K562 (cell line): Measurements from ENCODE around the gene DLAT. TPM values are rescaled to one million over a fixed set of nuclear protein-coding genes. Genes with fewer than 3 reads are reported as not detected.

ENCODE experiments used
- CHD1 ChIP-seq: fragments of 200-600 bp; sonication (generic); IDR thresholded peaks from one replicate; pipeline ENCODE4 v1.6.1; 2012; ENCODE audit warnings: mild to moderate bottlenecking, moderate library complexity, low read length, inconsistent platforms
- ETV6 ChIP-seq, 3 experiments: fragments of 150-350 bp in 1 of 3; sonication (generic) in 1 of 3; formaldehyde crosslinking in 1 of 3; IDR thresholded peaks; 2 replicates each; pipeline versions ENCODE4 v1.6.1 to v1.8.0; 2014 to 2022; ENCODE audit warnings: borderline replicate concordance in 2 of 3, low read depth in 2 of 3, antibody characterized with exemption in 1 of 3, low read length in 1 of 3, mild to moderate bottlenecking in 1 of 3, missing genetic modification reagents in 1 of 3
- FOXK2 ChIP-seq, 2 experiments: fragments of 450-650 bp; IDR thresholded peaks in 1 of 2; conservative IDR thresholded peaks in 1 of 2; 2 replicates each; pipeline ENCODE4 v1.6.1; 2016; ENCODE audit warnings: low read depth in 2 of 2, mild to moderate bottlenecking in 1 of 2
- KDM1A ChIP-seq, 2 experiments: fragments of 450-650 bp; IDR thresholded peaks; 2 replicates each; pipeline ENCODE4 v1.6.1; 2016; ENCODE audit warnings: mild to moderate bottlenecking in 2 of 2
- KLF6 ChIP-seq: fragments of 250-450 bp; sonication (Bioruptor Pico); IDR thresholded peaks from 2 replicates; pipeline ENCODE4 v1.4.0; 2020; ENCODE audit warnings: mild to moderate bottlenecking, moderate library complexity, borderline replicate concordance
- LCOR ChIP-seq: sonication (generic); formaldehyde crosslinking; IDR thresholded peaks from 2 replicates; pipeline ENCODE4 v1.8.0; 2022; ENCODE audit warnings: mild to moderate bottlenecking, missing genetic modification reagents
- NBN ChIP-seq: fragments of 450-650 bp; IDR thresholded peaks from 2 replicates; pipeline ENCODE4 v1.6.1; 2016; ENCODE audit warnings: low read depth, mild to moderate bottlenecking
- NR2C1 ChIP-seq, 2 experiments: fragments of 450-650 bp; IDR thresholded peaks; 2 replicates each; pipeline ENCODE4 v1.6.1; 2017; ENCODE audit warnings: mild to moderate bottlenecking in 2 of 2, antibody characterized with exemption in 1 of 2, inconsistent platforms in 1 of 2, missing compliant biosample characterization in 1 of 2, missing genetic modification characterization in 1 of 2
- PHTF2 ChIP-seq: fragments of 250-450 bp; sonication (Bioruptor Pico); IDR thresholded peaks from 2 replicates; pipeline ENCODE4 v1.5.0; 2021; ENCODE audit warnings: mild to moderate bottlenecking
- RAD51 ChIP-seq: fragments of 450-650 bp; IDR thresholded peaks from 2 replicates; pipeline ENCODE4 v1.7.1; 2016; ENCODE audit warnings: low read depth, mild to moderate bottlenecking, borderline replicate concordance
- SRSF9 ChIP-seq: fragments of 200-400 bp; formaldehyde crosslinking; IDR thresholded peaks from 2 replicates; pipeline ENCODE4 v1.6.1; 2017; ENCODE audit warnings: low read depth, low read length, borderline replicate concordance
- TAF7 ChIP-seq: fragments of 450-650 bp; IDR thresholded peaks from 2 replicates; pipeline ENCODE4 v1.6.1; 2016; ENCODE audit warnings: missing genetic modification characterization, missing compliant biosample characterization
- ZNF165 ChIP-seq: fragments of 250-450 bp; sonication (Bioruptor Pico); IDR thresholded peaks from 2 replicates; pipeline ENCODE4 v1.4.0; 2020; ENCODE audit warnings: borderline replicate concordance
- ZNF239 ChIP-seq: fragments of 250-450 bp; sonication (Bioruptor Pico); IDR thresholded peaks from 2 replicates; pipeline ENCODE4 v1.4.0; 2020; ENCODE audit warnings: mild to moderate bottlenecking
- ZNF253 ChIP-seq: fragments of 250-450 bp; sonication (Bioruptor Pico); conservative IDR thresholded peaks from 2 replicates; pipeline ENCODE4 v1.6.1; 2021; ENCODE audit warnings: mild to moderate bottlenecking
- ZNF316 ChIP-seq: fragments of 450-650 bp; IDR thresholded peaks from 2 replicates; pipeline ENCODE4 v1.6.1; 2016
- polyA plus RNA-seq, 8 experiments: library from polyadenylated mRNA; depleted of rRNA in 4 of 8; stranded (reverse) in 5 of 8; unstranded in 3 of 8; fragments of >200 nt; fragmentation: Nextera tagmentation in 2 of 8; fragmentation: Illumina TruSeq in 1 of 8; extraction: Ambion mirVana in 2 of 8; extraction: Trizol in 1 of 8; gene quantifications; 2 replicates each; pipeline versions ENCODE4 v1.2.1 to v1.2.3, GENCODE V29; 2011 to 2014; ENCODE audit warnings: inconsistent platforms in 1 of 8, missing spikeins in 1 of 8
- total RNA-seq, 7 experiments: library from RNA; depleted of rRNA in 6 of 7; stranded (reverse); fragments of >200 nt in 6 of 7; fragmentation: Illumina TruSeq in 2 of 7; extraction: Trizol in 2 of 7; gene quantifications; 2 replicates each; pipeline versions ENCODE4 v1.2.1 to v1.2.3, GENCODE V29; 2011 to 2021; ENCODE audit warnings: low replicate concordance in 1 of 7
- TF ChIP-seq, protein P1 (sequence below): sonication (generic); formaldehyde crosslinking; IDR thresholded peaks from 2 replicates; pipeline ENCODE4 v1.8.1; 2023; ENCODE audit warnings: mild to moderate bottlenecking, missing genetic modification reagents
- TF ChIP-seq, protein P2 (sequence below), 2 experiments: fragments of 450-650 bp; IDR thresholded peaks; 2 replicates each; pipeline ENCODE4 v1.6.1; 2016
- TF ChIP-seq, protein P3 (sequence below): fragments of 250-450 bp; sonication (Bioruptor Pico); IDR thresholded peaks from 2 replicates; pipeline ENCODE4 v1.8.0; 2021; ENCODE audit warnings: mild to moderate bottlenecking, moderate library complexity
- TF ChIP-seq, protein P4 (sequence below): fragments of 450-650 bp; formaldehyde crosslinking; IDR thresholded peaks from 2 replicates; pipeline ENCODE4 v1.4.0; 2020; ENCODE audit warnings: mild to moderate bottlenecking, moderate library complexity

The DLAT gene
- total and polyA plus RNA-seq, 9 of the 15 experiments (the other 6 are each of a cell fraction or from before 2014, with no cell fraction given) = 41.7 to 152 (median 105) TPM

DNA sequence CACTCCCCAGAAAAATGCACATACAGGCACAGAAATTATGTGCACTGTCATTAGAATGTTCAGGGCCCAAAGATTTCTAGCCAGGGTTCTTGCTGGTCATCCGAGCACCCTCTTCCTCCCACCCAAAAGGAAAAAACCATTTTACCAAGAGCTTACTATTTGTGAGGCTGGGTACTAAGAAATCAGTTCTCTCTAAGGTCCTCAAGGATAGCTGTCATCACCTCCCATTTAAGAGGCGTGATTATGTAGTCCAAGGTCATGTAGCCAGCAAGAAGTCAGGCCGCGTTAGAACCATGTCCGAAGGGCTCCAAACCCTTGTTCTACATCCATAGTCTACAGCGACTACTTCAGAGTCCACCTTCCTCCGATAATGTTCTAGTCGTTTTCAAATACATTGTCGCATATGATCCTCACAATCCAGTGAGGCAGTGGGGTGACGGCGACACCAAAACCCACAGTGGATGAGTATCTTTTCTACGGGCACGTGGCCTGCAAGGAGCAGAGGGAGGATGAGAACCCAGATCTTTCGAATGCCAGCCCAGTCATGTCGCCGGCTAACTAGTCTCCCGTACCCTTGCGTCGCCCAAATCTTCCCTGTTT is 60.7 kb downstream of the DLAT start (continued):
- TF ChIP-seq, protein P1, sequence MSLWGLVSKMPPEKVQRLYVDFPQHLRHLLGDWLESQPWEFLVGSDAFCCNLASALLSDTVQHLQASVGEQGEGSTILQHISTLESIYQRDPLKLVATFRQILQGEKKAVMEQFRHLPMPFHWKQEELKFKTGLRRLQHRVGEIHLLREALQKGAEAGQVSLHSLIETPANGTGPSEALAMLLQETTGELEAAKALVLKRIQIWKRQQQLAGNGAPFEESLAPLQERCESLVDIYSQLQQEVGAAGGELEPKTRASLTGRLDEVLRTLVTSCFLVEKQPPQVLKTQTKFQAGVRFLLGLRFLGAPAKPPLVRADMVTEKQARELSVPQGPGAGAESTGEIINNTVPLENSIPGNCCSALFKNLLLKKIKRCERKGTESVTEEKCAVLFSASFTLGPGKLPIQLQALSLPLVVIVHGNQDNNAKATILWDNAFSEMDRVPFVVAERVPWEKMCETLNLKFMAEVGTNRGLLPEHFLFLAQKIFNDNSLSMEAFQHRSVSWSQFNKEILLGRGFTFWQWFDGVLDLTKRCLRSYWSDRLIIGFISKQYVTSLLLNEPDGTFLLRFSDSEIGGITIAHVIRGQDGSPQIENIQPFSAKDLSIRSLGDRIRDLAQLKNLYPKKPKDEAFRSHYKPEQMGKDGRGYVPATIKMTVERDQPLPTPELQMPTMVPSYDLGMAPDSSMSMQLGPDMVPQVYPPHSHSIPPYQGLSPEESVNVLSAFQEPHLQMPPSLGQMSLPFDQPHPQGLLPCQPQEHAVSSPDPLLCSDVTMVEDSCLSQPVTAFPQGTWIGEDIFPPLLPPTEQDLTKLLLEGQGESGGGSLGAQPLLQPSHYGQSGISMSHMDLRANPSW (CRISPR knock-in tag) = no peak
- TF ChIP-seq TAF7 (tag) (no peak), RAD51 (peak; percentile 80), ETV6 (IDR thresholded peaks at IDR 0.05; ENCODE audit: borderline replicate concordance in 1 of 2, low read depth in 2 of 2, low read length in 1 of 2) (no peak), ETV6 (CRISPR knock-in tag; IDR thresholded peaks at IDR 0.05; ENCODE audit: borderline replicate concordance) (no peak), NR2C1 (IDR thresholded peaks at IDR 0.05) (no peak), NR2C1 (tag; IDR thresholded peaks at IDR 0.05) (no peak), ZNF253 (CRISPR knock-in tag) (no peak), KDM1A (IDR thresholded peaks at IDR 0.05) (0 out of 4 replicates have a peak, but pooled peaks of 1 of the 2 experiments have one; percentile 14), SRSF9 (no peak), LCOR (CRISPR knock-in tag) (no peak; the same call in 1 of the 2 replicates), NBN (0 out of 2 replicates have a peak, but pooled peaks have one; percentile 5), PHTF2 (peak; percentile 23; the same call in 1 of the 2 replicates), ZNF316 (0 out of 2 replicates have a peak, but pooled peaks have one; percentile 4), KLF6 (CRISPR knock-in tag) (no peak), ZNF239 (CRISPR knock-in tag) (no peak), ZNF165 (no peak), CHD1 (no peak), FOXK2 (conservative IDR thresholded peaks at IDR 0.05 in 1 of 2, IDR thresholded peaks at IDR 0.05 in 1 of 2; ENCODE audit: low read depth in 2 of 2) (no peak)
- TF ChIP-seq, protein P2, sequence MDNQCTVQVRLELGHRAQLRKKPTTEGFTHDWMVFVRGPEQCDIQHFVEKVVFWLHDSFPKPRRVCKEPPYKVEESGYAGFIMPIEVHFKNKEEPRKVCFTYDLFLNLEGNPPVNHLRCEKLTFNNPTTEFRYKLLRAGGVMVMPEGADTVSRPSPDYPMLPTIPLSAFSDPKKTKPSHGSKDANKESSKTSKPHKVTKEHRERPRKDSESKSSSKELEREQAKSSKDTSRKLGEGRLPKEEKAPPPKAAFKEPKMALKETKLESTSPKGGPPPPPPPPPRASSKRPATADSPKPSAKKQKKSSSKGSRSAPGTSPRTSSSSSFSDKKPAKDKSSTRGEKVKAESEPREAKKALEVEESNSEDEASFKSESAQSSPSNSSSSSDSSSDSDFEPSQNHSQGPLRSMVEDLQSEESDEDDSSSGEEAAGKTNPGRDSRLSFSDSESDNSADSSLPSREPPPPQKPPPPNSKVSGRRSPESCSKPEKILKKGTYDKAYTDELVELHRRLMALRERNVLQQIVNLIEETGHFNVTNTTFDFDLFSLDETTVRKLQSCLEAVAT (IDR thresholded peaks at IDR 0.05) = no peak
- TF ChIP-seq, protein P3, sequence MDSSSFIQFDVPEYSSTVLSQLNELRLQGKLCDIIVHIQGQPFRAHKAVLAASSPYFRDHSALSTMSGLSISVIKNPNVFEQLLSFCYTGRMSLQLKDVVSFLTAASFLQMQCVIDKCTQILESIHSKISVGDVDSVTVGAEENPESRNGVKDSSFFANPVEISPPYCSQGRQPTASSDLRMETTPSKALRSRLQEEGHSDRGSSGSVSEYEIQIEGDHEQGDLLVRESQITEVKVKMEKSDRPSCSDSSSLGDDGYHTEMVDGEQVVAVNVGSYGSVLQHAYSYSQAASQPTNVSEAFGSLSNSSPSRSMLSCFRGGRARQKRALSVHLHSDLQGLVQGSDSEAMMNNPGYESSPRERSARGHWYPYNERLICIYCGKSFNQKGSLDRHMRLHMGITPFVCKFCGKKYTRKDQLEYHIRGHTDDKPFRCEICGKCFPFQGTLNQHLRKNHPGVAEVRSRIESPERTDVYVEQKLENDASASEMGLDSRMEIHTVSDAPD (CRISPR knock-in tag) = no peak
- TF ChIP-seq, protein P4, sequence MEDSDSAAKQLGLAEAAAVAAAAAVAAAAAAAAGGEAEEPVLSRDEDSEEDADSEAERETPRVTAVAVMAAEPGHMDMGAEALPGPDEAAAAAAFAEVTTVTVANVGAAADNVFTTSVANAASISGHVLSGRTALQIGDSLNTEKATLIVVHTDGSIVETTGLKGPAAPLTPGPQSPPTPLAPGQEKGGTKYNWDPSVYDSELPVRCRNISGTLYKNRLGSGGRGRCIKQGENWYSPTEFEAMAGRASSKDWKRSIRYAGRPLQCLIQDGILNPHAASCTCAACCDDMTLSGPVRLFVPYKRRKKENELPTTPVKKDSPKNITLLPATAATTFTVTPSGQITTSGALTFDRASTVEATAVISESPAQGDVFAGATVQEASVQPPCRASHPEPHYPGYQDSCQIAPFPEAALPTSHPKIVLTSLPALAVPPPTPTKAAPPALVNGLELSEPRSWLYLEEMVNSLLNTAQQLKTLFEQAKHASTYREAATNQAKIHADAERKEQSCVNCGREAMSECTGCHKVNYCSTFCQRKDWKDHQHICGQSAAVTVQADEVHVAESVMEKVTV = 0 out of 2 replicates have a peak, but pooled peaks have one; percentile 27
